Tibial nerve (tissue), 3 donors: ENCODE results near the gene PREX1.

Experiments
- CTCF ChIP-seq, 5 experiments: fragments of 200-600 bp in 3 of 5; fragments of 450-650 bp in 2 of 5; sonication (generic) in 3 of 5; IDR thresholded peaks; one replicate each; pipeline ENCODE4 v1.5.1; 2016 to 2019; ENCODE audit warnings: antibody characterized with exemption in 5 of 5, mild to moderate bottlenecking in 3 of 5, moderate library complexity in 2 of 5
- POLR2A ChIP-seq, 2 donors: fragments of 450-650 bp; IDR thresholded peaks; one replicate each; pipeline ENCODE4 v1.6.1; 2017; ENCODE audit warnings: antibody characterized with exemption in 2 of 2, mild to moderate bottlenecking in 2 of 2, moderate library complexity in 2 of 2

- TF ChIP-seq CTCF (IDR thresholded peaks at IDR 0.05) (no peak), POLR2A (IDR thresholded peaks at IDR 0.05) (no peak)
Measured at GRCh38 chr20:48586730-48587129, 241.1 kb downstream of the PREX1 start.
